IPS-20b (cell line): Measurements from ENCODE around the gene ZBED2.
"Not testable (repeated sequence)": the region's sequence is repeated elsewhere in the genome, so short reads cannot be mapped to it uniquely, and the experiment has no call there.

ENCODE experiments used
- H3K27ac ChIP-seq: one replicate; pipeline ENCODE4 v1.5.1; 2013; ENCODE audit warnings: low read length
- H3K27me3 ChIP-seq: 2 replicates; pipeline ENCODE4 v1.6.1; 2013; ENCODE audit warnings: mild to moderate bottlenecking, low read length, inconsistent platforms; ENCODE audit not compliant: insufficient read depth
- H3K36me3 ChIP-seq: 2 replicates; pipeline ENCODE4 v1.6.1; 2013; ENCODE audit warnings: low read depth, mild to moderate bottlenecking, inconsistent platforms, low read length, moderate library complexity; ENCODE audit not compliant: insufficient read depth
- H3K4me1 ChIP-seq: 2 replicates; pipeline ENCODE4 v1.6.1; 2013; ENCODE audit warnings: mild to moderate bottlenecking, control low read depth, inconsistent platforms, low read length, moderate library complexity; ENCODE audit not compliant: insufficient read depth
- H3K4me3 ChIP-seq: 2 replicates; pipeline ENCODE4 v1.5.1; 2013; ENCODE audit warnings: mild to moderate bottlenecking, low read length, inconsistent platforms
- H3K9ac ChIP-seq: 2 replicates; pipeline ENCODE4 v1.6.1; 2013; ENCODE audit warnings: low read depth, mild to moderate bottlenecking, inconsistent platforms, low read length, moderate library complexity
- H3K9me3 ChIP-seq: 2 replicates; pipeline ENCODE4 v1.6.1; 2013; ENCODE audit warnings: mild to moderate bottlenecking, low read depth, low read length, inconsistent platforms; ENCODE audit not compliant: insufficient read depth

Gene ZBED2

GRCh38 chr3:111570404-111571030 lies 24.6 kb downstream of the ZBED2 start:
- Histone ChIP-seq H3K4me1 (no peaks in the 10 kb centered on the region), H3K9me3 (no peaks in the 10 kb centered on the region), H3K36me3 (no peaks in the 10 kb centered on the region), H3K27me3 (no peaks in the 10 kb centered on the region), H3K9ac (no peak overlapping the region), H3K27ac (no peak overlapping the region), H3K4me3 (no peak overlapping the region)

DNA sequence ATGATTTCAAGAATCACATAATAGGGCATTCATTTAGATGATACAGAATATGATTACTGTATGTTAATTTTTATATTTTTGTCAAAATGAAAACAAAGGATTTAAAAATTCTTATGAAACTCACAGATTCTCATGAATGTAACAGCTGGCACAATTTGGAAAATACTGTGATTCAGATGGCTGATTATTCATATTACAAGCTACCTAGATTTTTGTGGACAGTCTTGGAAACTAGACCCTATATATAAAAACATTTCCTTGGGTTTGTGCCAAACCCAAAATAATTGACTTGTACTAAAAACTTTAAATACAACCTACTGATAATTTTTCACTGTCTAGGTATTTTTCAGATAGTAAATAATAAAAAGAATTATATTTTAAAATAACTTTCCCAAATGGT lies 26.2 kb downstream of the ZBED2 start:
- H3K27me3 ChIP-seq, result no peaks in the 10 kb centered on the region
- no peaks in the 10 kb centered on the region for H3K9me3 ChIP-seq
- H3K9ac ChIP-seq, result no peak overlapping the region
- no peaks in the 10 kb centered on the region for H3K4me1 ChIP-seq
- no peak overlapping the region for H3K27ac ChIP-seq
- H3K36me3 ChIP-seq, result no peaks in the 10 kb centered on the region
- no peak overlapping the region for H3K4me3 ChIP-seq

GRCh38 chr3:111568355-111568754 lies 26.8 kb downstream of the ZBED2 start:
- H3K27me3 ChIP-seq, result no peaks in the 10 kb centered on the region
- no peak overlapping the region for H3K27ac ChIP-seq
- H3K36me3 ChIP-seq, result no peaks in the 10 kb centered on the region
- no peak overlapping the region for H3K4me3 ChIP-seq
- no peaks in the 10 kb centered on the region for H3K4me1 ChIP-seq
- no peak overlapping the region for H3K9ac ChIP-seq
- no peaks in the 10 kb centered on the region for H3K9me3 ChIP-seq

DNA sequence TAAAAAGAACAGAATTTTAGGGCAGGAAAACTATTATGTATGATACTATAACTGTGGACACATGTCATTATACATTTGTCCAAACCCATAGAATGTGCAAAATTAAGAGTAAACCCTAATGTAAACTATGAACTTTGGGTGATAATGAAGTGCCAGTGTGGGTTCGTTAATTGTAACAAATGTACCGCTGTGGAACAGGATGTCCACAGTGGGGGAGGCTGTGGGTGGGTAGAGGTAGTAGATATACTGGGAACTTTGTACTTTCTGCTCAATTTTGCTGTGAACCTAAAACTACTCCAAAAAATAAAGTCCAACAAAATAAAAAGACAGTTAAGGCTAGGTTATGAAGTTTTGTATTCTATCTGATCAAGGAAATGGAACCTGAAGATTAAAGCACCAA lies 28.3 kb downstream of the ZBED2 start:
- Histone ChIP-seq H3K9ac (no peak overlapping the region), H3K27me3 (no peaks in the 10 kb centered on the region), H3K4me3 (no peak overlapping the region), H3K36me3 (no peaks in the 10 kb centered on the region), H3K4me1 (no peaks in the 10 kb centered on the region), H3K27ac (no peak overlapping the region), H3K9me3 (no peaks in the 10 kb centered on the region)

GRCh38 chr3:111561902-111562301 lies 33.2 kb downstream of the ZBED2 start:
- not testable (repeated sequence) for H3K36me3 ChIP-seq, H3K27ac ChIP-seq

GRCh38 chr3:111548756-111549155 lies 46.4 kb downstream of the ZBED2 start:
- Histone ChIP-seq H3K4me3 (no peak overlapping the region), H3K27me3 (no peaks in the 10 kb centered on the region), H3K27ac (no peak overlapping the region), H3K36me3 (no peaks in the 10 kb centered on the region), H3K9me3 (no peaks in the 10 kb centered on the region; the same call in 1 of the 2 replicates), H3K4me1 (peaks cover 9% of the 10 kb centered on the region; the same call in 1 of the 2 replicates), H3K9ac (no peak overlapping the region)

More at GRCh38 chr3:111561902-111562301, 33.2 kb downstream of the ZBED2 start:
- not testable (repeated sequence) for H3K9ac ChIP-seq, H3K9me3 ChIP-seq, H3K4me3 ChIP-seq, H3K4me1 ChIP-seq, H3K27me3 ChIP-seq

DNA sequence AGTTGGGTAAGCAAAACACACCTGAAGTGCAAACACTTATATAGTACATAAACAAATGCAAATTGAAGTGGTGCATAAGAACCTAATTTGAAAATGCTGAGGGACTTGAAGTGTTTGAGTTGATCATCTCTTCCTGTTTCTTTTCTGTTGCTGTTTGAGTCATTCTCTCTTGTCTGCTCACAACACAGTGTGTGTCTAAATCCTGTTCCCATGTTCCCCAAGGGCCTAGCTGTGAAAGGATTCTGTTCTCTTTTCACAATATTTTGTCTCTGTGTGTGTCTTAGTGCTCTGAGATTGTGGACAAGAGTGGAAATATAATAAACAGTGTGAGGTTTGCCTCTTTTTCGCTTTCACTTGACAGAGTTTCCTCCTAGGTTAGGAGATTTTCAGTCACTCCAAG lies 47.1 kb downstream of the ZBED2 start:
- Histone ChIP-seq H3K27me3 (no peaks in the 10 kb centered on the region), H3K9ac (no peak overlapping the region), H3K4me3 (no peak overlapping the region), H3K36me3 (no peaks in the 10 kb centered on the region), H3K9me3 (no peaks in the 10 kb centered on the region; the same call in 1 of the 2 replicates), H3K27ac (no peak overlapping the region), H3K4me1 (peaks cover 9% of the 10 kb centered on the region; the same call in 1 of the 2 replicates)

DNA sequence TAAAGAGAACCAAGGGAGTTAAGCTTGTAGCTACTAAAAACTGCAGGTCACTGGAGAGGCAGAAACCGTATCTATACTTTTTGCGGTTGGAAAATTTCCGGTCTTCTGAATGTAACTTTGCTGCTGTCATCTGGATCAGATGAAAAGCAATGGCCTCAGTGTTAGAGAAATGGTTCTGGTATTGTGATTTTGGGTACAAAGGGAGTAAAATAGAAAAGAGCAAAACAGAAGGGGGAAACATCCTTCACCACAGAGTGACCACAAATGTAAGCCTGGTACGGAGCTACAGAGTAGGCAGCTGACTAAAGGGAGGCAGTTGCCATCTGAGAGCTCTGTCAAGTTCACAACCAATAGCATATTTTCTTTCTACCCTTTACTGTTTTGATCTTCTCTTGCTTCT lies 47.5 kb downstream of the ZBED2 start:
- Histone ChIP-seq H3K36me3 (no peaks in the 10 kb centered on the region), H3K9me3 (no peaks in the 10 kb centered on the region; the same call in 1 of the 2 replicates), H3K4me3 (no peak overlapping the region), H3K27me3 (no peaks in the 10 kb centered on the region), H3K27ac (no peak overlapping the region), H3K4me1 (peaks cover 9% of the 10 kb centered on the region; the same call in 1 of the 2 replicates), H3K9ac (no peak overlapping the region)

DNA sequence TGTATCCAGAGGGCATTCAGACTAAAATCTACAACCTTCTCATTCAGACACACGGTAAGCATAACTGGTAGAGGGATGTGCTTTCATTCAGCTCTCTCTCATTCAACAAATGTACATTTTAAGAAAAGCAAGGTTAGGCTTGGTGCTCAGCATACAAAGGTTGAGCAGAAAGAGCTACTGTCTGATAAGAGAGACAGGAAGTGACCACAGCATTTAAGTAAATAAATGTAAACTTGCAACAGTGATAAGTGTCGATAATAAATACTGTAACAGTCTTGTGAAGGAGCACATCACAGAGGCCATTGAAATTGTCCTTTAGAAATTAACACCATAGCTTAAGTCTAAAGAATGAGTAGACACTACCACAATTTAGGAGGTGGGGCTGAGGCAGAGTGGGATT lies 49.8 kb downstream of the ZBED2 start:
- H3K9me3 ChIP-seq, result no peaks in the 10 kb centered on the region; the same call in 1 of the 2 replicates
- H3K4me1 ChIP-seq, result peaks cover 9% of the 10 kb centered on the region; the same call in 1 of the 2 replicates
- H3K4me3 ChIP-seq, result no peak overlapping the region
- H3K27ac ChIP-seq, result no peak overlapping the region
- no peaks in the 10 kb centered on the region for H3K27me3 ChIP-seq
- no peak overlapping the region for H3K9ac ChIP-seq
- H3K36me3 ChIP-seq, result no peaks in the 10 kb centered on the region
